BJ (cell line): Measurements from ENCODE around the gene RBMS1. TPM values are rescaled to one million over a fixed set of nuclear protein-coding genes. Genes with fewer than 3 reads are reported as not detected.

ENCODE experiments used
- CTCF ChIA-PET: fragments of 350-600 bp; formaldehyde crosslinking; extraction: SDS; loops from one replicate; lab custom pipeline; 2021; ENCODE audit warnings: antibody characterized with exemption, inconsistent platforms; lab: Yijun Ruan, JAX
- POLR2A ChIA-PET: fragments of 300-600 bp; sonication (Branson Sonifier 250); formaldehyde crosslinking; extraction: SDS; loops from one replicate; lab custom pipeline; 2021; ENCODE audit warnings: antibody characterized with exemption; lab: Charles Lee
- DNase-seq: peaks from one replicate; pipeline ENCODE4 v3.0.0-alpha.2; 2011; ENCODE audit warnings: low read depth
- H3K27me3 ChIP-seq: 2 replicates; pipeline ENCODE4 v1.6.0; 2011; ENCODE audit warnings: low read length; ENCODE audit not compliant: control insufficient read depth, insufficient read depth
- H3K36me3 ChIP-seq: 2 replicates; pipeline ENCODE4 v1.5.1; 2011; ENCODE audit warnings: low read length; ENCODE audit not compliant: control insufficient read depth, insufficient read depth
- H3K4me3 ChIP-seq: 2 replicates; pipeline ENCODE4 v1.5.1; 2011; ENCODE audit warnings: low read depth, mild to moderate bottlenecking, control low read depth, low read length
- polyA plus RNA-seq: library from polyadenylated mRNA; depleted of rRNA; stranded (reverse); fragments of >200 nt; gene quantifications from 2 replicates; pipeline ENCODE4 v1.2.3, GENCODE V29; 2011
- TF ChIP-seq, protein P1 (sequence below): IDR thresholded peaks from 2 replicates; pipeline ENCODE4 v1.5.1; 2011; ENCODE audit warnings: low read depth, mild to moderate bottlenecking, control low read depth, inconsistent platforms, low read length, moderate library complexity; ENCODE audit not compliant: insufficient read depth

Gene RBMS1
- polyA plus RNA-seq, 1 experiment = 80.1 TPM

DNA sequence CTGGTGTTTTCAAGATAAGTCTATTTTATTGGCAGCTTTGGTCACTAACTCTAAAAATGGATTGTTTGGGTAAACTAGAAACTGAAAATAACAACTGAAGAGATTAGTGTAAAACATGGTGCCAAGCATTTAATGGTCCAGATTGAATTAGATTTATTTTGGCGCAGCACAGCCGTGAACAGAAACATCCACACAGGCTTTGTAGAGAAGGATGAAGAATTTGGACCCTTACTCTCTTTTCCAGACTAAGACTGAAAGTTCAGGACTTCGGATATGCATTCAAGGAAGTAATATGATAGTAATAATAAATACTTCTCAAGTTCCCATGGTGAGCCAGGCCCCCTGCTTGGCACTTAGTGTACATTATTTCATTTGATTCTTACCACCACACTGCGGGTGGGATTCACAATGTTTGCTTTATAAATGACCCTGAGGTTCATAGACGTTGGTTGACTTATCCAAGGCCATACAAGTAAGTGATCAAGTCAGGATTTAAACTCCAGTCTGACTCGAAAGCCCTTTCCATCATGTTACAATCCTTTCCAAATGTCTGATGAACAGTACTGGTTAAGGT lies 239.3 kb downstream of the RBMS1 start:
- ChIA-PET CTCF (interaction anchor here (0.9 to 2.5 kb wide), 4 partner anchors 9 to 144 kb away, joined by 3 to 10 read pairs (median 6); no protein-coding TSS in a partner anchor), POLR2A (no interaction called here)
- Histone ChIP-seq H3K27me3 (no peaks in the 10 kb centered on the region), H3K36me3 (no peaks in the 10 kb centered on the region), H3K4me3 (no peak overlapping the region)
- DNase-seq = no peak
- TF ChIP-seq, protein P1, sequence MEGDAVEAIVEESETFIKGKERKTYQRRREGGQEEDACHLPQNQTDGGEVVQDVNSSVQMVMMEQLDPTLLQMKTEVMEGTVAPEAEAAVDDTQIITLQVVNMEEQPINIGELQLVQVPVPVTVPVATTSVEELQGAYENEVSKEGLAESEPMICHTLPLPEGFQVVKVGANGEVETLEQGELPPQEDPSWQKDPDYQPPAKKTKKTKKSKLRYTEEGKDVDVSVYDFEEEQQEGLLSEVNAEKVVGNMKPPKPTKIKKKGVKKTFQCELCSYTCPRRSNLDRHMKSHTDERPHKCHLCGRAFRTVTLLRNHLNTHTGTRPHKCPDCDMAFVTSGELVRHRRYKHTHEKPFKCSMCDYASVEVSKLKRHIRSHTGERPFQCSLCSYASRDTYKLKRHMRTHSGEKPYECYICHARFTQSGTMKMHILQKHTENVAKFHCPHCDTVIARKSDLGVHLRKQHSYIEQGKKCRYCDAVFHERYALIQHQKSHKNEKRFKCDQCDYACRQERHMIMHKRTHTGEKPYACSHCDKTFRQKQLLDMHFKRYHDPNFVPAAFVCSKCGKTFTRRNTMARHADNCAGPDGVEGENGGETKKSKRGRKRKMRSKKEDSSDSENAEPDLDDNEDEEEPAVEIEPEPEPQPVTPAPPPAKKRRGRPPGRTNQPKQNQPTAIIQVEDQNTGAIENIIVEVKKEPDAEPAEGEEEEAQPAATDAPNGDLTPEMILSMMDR = no peak

DNA sequence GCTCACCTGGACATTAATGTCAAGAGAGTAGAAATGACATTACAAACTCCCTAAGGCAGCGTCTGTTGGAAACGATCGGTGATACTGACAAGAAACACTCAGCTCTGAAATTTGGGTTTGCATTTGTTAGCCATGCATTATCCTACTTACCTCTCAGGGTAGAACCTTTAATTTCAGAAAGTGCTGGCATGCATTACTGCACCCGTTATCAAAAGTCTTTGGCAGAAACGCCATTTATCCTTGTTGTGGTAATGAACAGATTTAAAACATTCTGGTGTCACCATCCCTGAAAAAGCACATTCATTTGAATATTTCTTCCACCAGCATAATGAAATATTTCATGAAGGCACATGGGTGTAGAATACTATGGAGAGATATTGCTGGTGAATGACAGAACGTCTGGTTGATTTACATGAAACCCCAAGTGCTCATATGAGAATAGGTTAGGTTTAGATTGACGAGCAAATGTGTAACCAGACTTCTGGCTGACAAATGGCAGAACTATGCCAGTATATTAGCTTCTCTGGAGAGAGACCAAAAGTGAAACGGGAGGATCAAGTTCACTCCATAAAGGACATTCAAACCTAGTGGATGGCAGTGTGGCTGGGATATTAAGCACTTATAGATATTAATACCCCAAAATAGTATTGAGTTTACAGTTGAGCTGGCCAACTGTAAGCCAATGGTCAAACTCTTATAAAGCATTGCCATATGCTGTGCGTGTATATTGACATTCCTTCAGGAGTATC lies 240.0 kb downstream of the RBMS1 start:
- TF ChIP-seq, protein P1 = no peak
- CTCF ChIA-PET = interaction anchor here (1.2 to 3.1 kb wide), 3 partner anchors 10 to 740 kb away, joined by 4 to 17 read pairs (median 11); no protein-coding TSS in a partner anchor
- H3K4me3 ChIP-seq = no peak overlapping the region
- POLR2A ChIA-PET = no interaction called here
- no peaks in the 10 kb centered on the region for H3K27me3 ChIP-seq
- no peak for DNase-seq
- H3K36me3 ChIP-seq = no peaks in the 10 kb centered on the region

DNA sequence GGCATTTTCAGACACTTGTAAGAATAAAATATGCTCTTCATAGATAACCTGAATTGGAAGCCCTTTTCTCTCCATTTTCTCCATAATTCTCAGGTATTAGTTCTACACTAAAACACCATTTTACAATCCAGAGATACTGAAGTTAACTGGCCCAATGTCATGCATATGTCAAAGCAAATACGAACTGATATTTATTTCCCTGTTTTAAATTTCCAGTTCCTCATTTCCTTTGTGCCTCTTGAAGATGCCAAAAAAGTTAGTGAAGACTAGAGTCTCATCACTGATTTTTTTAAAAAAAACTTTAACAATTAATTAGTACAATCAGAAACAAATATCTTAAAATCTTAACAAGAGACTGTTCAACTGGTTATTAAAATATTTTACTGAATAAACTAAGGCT lies 240.7 kb downstream of the RBMS1 start:
- CTCF ChIA-PET = interaction anchor here (0.8 to 3.2 kb wide), 12 partner anchors 8 to 741 kb away, joined by 3 to 20 read pairs (median 6); no protein-coding TSS in a partner anchor
- Histone ChIP-seq H3K36me3 (no peaks in the 10 kb centered on the region), H3K27me3 (no peaks in the 10 kb centered on the region), H3K4me3 (no peak overlapping the region)
- DNase-seq = no peak
- TF ChIP-seq, protein P1 = no peak
- POLR2A ChIA-PET = no interaction called here

DNA sequence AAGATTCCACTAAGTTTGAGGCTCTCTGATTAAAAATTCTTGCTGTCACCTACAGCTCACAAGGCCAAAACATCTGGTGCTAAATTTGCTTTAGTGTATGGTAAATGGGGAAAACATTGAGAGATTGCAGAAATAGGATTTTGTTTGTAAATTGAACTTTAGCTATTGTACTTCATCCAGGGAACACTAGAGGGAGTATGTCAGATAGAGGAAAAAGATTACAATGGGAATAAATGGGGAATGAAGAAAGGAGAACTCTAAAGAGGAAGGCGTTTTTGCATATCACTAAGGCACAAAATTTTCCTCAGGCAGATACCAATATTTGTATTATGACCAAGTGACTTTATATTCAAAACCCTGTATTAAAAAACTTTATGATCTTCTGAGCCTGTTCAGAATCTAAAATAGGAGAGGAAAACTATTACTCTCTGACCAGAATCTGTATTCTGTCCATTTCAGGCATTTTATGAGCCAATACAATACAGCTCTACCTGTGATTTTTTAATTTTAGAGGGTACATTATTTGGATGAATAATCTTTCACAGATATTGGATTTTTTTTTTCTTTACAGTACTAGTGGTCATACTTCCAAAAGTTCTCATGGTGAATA lies 241.2 kb downstream of the RBMS1 start:
- H3K27me3 ChIP-seq = no peaks in the 10 kb centered on the region
- no peaks in the 10 kb centered on the region for H3K36me3 ChIP-seq
- ChIA-PET CTCF (interaction anchor here (0.8 to 3.2 kb wide), 18 partner anchors 8 to 810 kb away, joined by 3 to 20 read pairs (median 5); no protein-coding TSS in a partner anchor), POLR2A (no interaction called here)
- H3K4me3 ChIP-seq = no peak overlapping the region
- TF ChIP-seq, protein P1 = peak; percentile 73
- no peak for DNase-seq

DNA sequence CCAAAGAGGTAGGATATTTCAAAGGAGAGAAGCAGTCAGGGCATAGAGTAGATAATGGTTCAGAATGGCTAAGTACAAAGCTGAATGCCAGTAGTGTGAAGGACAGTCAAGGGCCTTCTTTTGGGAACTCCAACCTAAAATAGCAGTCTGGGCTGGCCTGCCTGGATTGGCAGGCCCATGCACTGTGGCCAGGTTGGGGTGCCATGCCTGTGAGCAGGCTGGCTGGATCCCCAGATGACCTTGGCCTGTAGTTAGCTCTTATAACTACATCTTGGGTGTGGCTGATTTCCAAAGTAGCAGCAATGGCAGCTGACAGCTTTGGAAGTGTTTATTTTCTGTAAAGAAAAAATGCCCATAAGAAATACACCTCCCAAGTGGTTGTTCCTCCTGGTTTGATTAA lies 242.0 kb downstream of the RBMS1 start:
- H3K27me3 ChIP-seq = no peaks in the 10 kb centered on the region
- no peak overlapping the region for H3K4me3 ChIP-seq
- no peaks in the 10 kb centered on the region for H3K36me3 ChIP-seq
- TF ChIP-seq, protein P1 = no peak
- no peak for DNase-seq
- ChIA-PET CTCF (interaction anchor here (0.6 to 3.2 kb wide), 20 partner anchors 8 to 810 kb away, joined by 3 to 20 read pairs (median 4); no protein-coding TSS in a partner anchor), POLR2A (no interaction called here)
